GM13977 (cell line): ENCODE measurements around the gene BEST2.

Experiments
- DNase-seq: peaks from one replicate; pipeline ENCODE4 v3.0.0; 2012; ENCODE audit warnings: low spot score
- in situ Hi-C: fragments of 300-500 bp; cut with MboI; formaldehyde crosslinking; loops from one replicate; pipeline ENCODE4 v1.12.0; 2022; ENCODE audit warnings: low sequenced_read_pairs, low pct_unique_long_range_greater_than_20kb, mixed read lengths, inconsistent platforms; ENCODE audit not compliant: unreplicated experiment
- TF ChIP-seq, protein P1 (sequence below): IDR thresholded peaks from 2 replicates; pipeline ENCODE4 v1.5.1; 2012; ENCODE audit warnings: mild to moderate bottlenecking, control low read depth; ENCODE audit not compliant: insufficient read depth; ENCODE audit errors: extremely low read depth, missing control alignments

The BEST2 gene

DNA sequence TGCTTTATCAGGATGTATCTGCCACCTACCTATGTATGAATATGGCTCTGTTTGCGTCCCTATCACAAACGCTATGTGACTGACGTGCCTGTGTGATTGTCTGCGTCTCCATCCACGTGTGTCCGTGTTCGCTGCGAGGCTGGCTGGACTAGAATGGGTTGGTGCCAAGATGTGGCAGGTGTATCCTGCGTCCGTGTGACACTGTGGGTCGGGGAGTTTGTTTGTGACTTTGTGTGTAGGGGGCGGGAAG is 30.5 kb downstream of the BEST2 start:
- TF ChIP-seq, protein P1, sequence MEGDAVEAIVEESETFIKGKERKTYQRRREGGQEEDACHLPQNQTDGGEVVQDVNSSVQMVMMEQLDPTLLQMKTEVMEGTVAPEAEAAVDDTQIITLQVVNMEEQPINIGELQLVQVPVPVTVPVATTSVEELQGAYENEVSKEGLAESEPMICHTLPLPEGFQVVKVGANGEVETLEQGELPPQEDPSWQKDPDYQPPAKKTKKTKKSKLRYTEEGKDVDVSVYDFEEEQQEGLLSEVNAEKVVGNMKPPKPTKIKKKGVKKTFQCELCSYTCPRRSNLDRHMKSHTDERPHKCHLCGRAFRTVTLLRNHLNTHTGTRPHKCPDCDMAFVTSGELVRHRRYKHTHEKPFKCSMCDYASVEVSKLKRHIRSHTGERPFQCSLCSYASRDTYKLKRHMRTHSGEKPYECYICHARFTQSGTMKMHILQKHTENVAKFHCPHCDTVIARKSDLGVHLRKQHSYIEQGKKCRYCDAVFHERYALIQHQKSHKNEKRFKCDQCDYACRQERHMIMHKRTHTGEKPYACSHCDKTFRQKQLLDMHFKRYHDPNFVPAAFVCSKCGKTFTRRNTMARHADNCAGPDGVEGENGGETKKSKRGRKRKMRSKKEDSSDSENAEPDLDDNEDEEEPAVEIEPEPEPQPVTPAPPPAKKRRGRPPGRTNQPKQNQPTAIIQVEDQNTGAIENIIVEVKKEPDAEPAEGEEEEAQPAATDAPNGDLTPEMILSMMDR = no peak
- in situ Hi-C loops = no loop called here
- DNase-seq = no peak

DNA sequence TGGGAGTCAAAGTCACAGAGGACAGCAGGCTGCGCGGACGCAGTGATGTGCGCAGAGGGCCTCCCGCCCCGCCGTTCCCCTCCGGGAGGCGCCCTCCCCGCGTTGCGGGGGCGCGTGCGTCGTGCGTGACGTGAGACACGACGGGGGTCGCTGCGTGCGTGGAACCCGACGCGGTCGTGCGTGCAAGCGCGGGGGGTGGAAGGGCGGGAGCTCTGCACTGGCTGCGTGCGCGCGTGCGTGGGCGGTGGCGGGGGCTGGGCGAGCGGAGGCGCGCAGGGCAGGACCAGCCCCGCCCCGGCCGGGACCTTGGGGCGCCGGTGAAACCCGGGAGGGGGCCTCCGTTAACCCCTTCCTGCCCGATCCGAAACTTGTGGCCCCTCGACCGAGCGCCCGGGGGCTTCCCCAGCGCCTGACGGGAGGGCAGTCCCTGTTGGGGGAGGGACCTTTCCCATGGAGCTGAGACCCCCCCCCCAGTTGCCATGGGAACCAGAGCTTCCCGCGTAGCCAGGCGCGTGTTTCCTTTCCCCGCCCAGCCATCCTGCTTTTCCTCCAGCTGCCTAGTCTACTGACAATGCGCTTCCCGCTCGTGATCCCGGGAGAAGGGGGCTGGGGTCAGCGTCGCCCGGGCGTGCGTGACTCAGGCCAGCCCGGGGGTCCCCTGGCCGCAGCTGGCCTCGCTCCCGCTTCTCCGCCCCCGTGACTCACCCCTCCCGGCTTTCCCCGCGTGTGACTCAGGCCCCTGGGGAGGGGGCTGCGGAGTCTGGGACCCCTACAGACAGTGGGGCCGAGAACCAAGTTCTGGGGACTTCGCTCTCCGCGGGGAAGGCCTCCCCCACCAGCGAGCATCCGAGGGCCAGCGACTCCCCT is 31.1 kb downstream of the BEST2 start:
- TF ChIP-seq, protein P1 = peak; percentile 21
- in situ Hi-C loops = no loop called here
- peak; percentile 86 for DNase-seq

DNA sequence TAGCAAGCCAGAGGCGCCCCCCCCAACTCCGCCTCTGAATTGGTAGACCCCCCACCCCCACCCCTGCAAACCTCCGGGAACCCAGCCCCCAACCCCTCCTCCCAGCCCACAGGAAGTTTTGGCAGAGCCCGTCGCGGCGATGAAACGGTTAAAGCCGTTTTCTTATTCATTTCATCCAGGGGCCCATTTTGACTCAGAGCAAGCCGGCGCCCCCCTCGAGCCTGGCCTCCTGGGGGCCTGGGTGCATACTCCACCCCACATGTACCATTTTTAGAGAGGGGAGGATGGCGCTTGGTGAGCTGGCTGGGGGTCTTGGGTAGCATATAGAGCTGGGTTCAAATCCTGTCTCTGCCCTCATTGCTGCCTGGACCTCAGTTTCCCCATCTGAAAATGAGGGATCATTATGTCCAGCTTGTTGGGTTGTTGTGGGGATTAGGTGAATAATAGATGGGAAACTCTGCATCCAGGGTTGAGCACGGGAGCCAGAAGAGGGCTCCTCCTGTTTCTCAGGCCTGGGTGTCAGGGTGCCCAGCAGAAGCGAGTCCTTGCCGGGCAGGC is 31.8 kb downstream of the BEST2 start:
- peak; percentile 73 for DNase-seq
- in situ Hi-C loops = no loop called here
- TF ChIP-seq, protein P1 = no peak

DNA sequence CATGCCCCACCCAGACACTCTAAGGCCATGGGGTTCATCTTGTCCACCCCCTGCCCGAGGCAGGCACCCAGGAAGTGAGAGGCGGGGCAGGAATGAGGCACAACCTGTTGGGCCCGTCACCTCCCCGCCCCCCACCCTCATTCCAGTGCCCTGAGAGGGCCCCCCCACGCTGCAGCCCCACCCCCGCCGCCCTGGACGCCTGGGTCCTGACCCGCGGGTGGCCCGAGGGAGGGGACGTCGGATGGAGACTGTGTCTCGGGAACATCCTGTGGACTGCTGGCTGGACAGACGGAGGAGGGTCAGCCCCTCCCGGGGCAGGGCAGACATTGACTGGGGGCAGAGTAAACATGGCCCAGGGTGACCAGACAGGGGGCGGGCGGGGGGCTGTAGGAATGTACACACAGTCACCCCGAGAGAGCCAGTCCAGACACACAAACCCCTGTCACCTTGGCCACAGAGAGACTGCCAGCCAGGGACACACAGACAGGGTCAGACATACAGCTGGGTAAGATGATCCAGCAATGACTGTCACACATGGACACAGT is 32.3 kb downstream of the BEST2 start:
- in situ Hi-C loops = no loop called here
- DNase-seq = no peak
- TF ChIP-seq, protein P1 = no peak

DNA sequence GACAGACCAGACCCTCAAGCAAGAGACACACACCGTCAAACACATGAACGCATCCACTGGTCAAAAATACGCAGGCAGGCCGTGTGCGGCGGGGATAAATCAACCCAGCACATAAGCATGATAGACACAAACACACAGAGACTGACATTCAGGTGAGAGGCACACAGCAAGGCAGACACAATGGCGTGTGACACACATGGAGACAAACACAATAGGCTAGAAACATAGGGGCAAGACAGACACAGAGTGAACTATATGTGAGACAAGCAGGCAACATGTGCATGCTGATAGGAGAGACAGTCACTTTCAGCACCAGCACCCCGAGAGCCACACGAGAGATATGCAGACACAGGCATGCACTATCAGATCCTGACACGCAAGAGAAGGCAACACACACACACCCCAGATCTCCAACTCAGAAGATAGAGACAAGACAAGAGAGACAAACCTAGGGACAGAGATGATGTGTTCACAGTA is 32.8 kb downstream of the BEST2 start:
- in situ Hi-C loops = no loop called here
- TF ChIP-seq, protein P1 = no peak
- no peak for DNase-seq

DNA sequence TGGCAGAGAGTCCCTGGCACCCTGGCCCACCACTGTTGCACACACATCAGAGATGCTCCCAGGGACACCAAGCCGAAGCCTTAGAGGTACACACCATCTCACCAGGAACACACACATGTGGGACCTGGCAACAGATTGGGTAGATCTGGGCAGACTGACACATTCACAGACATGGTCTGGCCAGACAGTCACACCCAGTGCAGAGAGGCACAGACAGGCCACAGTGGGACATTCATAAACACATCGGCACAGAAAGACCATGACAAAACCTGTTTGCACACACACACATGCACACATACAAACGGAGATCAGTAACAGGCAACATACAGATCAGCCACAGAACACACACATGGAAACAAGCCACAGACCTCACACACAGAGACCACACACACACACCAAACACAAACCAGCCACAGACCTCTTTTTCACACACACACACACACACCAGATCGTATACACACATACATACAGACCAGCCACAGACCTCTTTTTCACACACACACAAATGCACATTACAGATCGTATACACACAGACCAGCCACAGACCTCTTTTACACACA is 33.4 kb downstream of the BEST2 start:
- DNase-seq = no peak
- in situ Hi-C loops = no loop called here

More for the DNA sequence above, 33.4 kb downstream of the BEST2 start:
- TF ChIP-seq, protein P1 = no peak
